GM13976 (cell line): ENCODE results near the gene PYGO1.
"Not testable (repeated sequence)": the region's sequence is repeated elsewhere in the genome, so short reads cannot be mapped to it uniquely, and the experiment has no call there.

ENCODE experiments used
- DNase-seq: peaks from one replicate; pipeline ENCODE4 v3.0.0; 2012; ENCODE audit warnings: low spot score
- CTCF ChIP-seq: IDR thresholded peaks from 2 replicates; pipeline ENCODE4 v1.5.1; 2012; ENCODE audit warnings: borderline replicate concordance, mild to moderate bottlenecking; ENCODE audit not compliant: insufficient read depth; ENCODE audit errors: extremely low read depth, missing control alignments, control extremely low read depth
- in situ Hi-C: fragments of 300-500 bp; cut with MboI; formaldehyde crosslinking; loops from one replicate; pipeline ENCODE4 v1.12.0; 2022; ENCODE audit warnings: low sequenced_read_pairs, mixed read lengths, inconsistent platforms; ENCODE audit not compliant: unreplicated experiment

Gene PYGO1

GRCh38 chr15:55601374-55601773 lies 13.2 kb upstream of the PYGO1 start:
- TF ChIP-seq CTCF, result no peak
- in situ Hi-C loops, result no loop called here

GRCh38 chr15:55599439-55599838 lies 11.3 kb upstream of the PYGO1 start:
- no peak for DNase-seq
- in situ Hi-C loops, result no loop called here
- no peak for TF ChIP-seq CTCF

More at GRCh38 chr15:55601374-55601773, 13.2 kb upstream of the PYGO1 start:
- no peak for DNase-seq

GRCh38 chr15:55593019-55593418 lies 4.9 kb upstream of the PYGO1 start:
- in situ Hi-C loops, DNase-seq: not testable (repeated sequence)

- no peak for DNase-seq
- TF ChIP-seq CTCF, result no peak
- in situ Hi-C loops, result no loop called here
Measured at GRCh38 chr15:55590788-55591187, 2.6 kb upstream of the PYGO1 start.

GRCh38 chr15:55589287-55589686 lies 1.1 kb upstream of the PYGO1 start:
- no peak for DNase-seq
- no peak for TF ChIP-seq CTCF
- in situ Hi-C loops, result no loop called here

GRCh38 chr15:55588815-55589115 lies 620 bp upstream of the PYGO1 start:
- in situ Hi-C loops, result no loop called here
- DNase-seq, result no peak
- no peak for TF ChIP-seq CTCF

- in situ Hi-C loops, result no loop called here
- DNase-seq, result peak; percentile 60
- no peak for TF ChIP-seq CTCF
Measured at GRCh38 chr15:55587321-55588069, 650 bp downstream of the PYGO1 start.
